OCI-LY7 (cell line): ENCODE measurements around the gene RCC1.

Experiments used
- CTCF ChIP-seq: fragments of 200-600 bp; sonication (generic); conservative IDR thresholded peaks from 2 replicates; pipeline ENCODE4 v1.5.1; 2014; ENCODE audit warnings: mild to moderate bottlenecking, antibody characterized with exemption, low read length, moderate library complexity, mixed read lengths
- EZH2phosphoT487 ChIP-seq: fragments of 200-600 bp; sonication (generic); IDR thresholded peaks from 2 replicates; pipeline ENCODE4 v1.6.1; 2018; ENCODE audit warnings: low read depth, borderline replicate concordance, mild to moderate bottlenecking, mixed run types, antibody characterized with exemption, low read length, moderate library complexity, mixed read lengths

- no peak for TF ChIP-seq CTCF
- TF ChIP-seq EZH2phosphoT487 = no peak
These were observed 39.5 kb upstream of the RCC1 start for GRCh38 chr1:28466226-28466778.
